Fibroblast of skin of left biceps (primary cell): ENCODE data around the gene ZP3.
A peak's percentile ranks its signal among the peaks of the same experiment; 100 is the strongest.
"Not testable (repeated sequence)": the region's sequence is repeated elsewhere in the genome, so short reads cannot be mapped to it uniquely, and the experiment has no call there.

Experiments used
- DNase-seq, 2 experiments: peaks; one replicate each; pipeline ENCODE4 v3.0.0-alpha.2; 2013; ENCODE audit warnings: low read depth in 2 of 2

The ZP3 gene

DNA sequence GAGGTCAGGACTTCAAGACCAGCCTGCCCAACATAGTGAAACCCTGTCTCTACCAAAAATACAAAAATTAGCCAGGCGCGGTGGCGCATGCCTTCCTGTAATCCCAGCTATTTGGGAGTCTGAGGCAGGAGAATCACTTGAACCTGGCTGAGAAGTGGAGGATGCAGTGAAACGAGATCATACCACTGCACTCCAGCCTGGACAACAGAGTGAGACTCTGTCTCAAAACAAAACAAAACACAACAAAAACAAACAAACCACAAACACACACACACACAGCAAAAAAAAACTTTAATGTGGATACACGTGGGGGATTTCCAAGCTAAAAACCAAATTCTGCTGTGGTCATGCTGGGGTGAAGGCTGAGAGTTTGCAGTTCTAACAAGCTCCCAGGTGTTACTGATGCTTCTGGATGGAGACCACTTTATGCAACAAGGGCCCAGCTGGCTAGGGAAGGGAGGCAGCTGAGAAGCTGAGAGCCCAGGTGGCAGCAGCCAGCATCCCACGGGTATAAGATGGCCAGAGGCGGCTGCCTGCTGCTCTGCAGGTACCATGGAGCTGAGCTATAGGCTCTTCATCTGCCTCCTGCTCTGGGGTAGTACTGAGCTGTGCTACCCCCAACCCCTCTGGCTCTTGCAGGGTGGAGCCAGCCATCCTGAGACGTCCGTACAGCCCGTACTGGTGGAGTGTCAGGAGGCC, at the start of gene ZP3:
Gene ZP3, plus strand, starts transcription at position 538 of the 699 bp plus-strand sequence. Its CDS starts 15 bp downstream, at position 553.
- no peak for DNase-seq

DNA sequence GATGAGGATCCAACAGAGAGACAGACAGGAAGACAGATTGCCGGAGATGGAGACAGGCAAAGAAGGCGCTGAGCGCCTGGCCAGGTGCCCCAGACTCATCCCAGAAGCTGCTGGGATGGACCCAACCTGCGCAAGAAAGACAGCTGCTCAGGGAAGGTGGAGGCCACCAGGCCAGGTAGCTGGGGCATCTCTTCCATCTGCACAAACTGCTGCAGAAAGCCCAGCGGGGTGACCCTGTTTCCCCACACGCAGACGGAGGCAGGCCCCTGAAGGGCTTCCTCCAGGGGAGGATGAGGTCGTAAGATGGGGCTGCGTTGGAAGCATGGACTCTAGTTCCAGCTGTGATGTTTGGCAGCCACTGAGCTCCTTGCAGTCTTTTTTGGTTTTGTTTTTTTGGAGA, 49.5 kb upstream of the ZP3 start:
- no peak for DNase-seq

DNA sequence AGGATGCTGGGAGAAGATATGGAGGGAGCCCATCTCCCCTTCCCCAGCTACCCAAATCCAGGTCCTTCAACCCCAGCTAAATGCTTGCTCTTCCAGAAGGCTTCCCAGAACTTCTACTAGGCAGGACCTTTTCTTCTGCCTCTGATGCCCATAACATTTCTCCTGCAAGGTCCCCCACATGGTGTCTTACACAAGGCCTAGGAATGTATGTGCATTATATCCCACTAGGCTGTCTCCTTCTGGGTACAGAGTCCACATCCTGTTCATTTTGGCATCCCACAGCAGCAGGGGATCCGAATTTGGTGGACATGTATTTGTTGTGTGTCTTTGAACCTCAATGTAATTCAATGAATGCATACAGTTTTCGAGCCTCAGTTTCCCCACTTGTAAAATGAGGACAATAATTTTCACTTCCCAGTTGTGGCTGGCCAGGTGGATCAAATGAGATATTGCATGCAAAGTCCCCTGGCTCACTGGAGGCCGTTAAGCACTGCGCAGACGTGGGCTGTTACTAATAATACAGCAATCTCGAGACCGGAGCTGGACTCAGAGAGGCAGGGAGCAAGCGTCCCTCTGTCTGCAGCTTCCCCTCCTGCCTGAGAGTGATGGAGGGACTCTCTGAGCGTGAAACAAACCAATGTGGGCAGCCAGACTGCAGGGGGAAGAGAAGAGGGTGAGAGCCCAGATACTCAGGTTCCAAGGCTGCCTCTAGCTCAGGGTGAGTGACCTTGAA, 47.4 kb upstream of the ZP3 start:
- DNase-seq = no peak

DNA sequence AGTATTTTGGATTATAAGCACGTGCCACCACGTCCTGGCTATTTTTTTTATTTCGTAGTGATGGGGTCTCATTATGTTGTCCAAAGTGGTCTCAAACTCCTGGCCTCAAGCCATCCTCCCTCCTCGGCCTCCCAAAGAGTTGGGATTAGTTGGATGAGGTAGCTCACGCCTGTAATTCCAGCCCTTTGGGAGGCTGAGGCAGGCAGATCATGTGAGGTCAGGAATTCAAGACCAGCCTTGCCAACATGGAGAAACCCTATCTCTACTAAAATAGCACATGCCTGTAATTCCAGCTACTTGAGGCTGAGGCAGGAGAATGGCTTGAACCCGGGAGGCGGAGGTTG, 44.2 kb upstream of the ZP3 start:
- no peak for DNase-seq

DNA sequence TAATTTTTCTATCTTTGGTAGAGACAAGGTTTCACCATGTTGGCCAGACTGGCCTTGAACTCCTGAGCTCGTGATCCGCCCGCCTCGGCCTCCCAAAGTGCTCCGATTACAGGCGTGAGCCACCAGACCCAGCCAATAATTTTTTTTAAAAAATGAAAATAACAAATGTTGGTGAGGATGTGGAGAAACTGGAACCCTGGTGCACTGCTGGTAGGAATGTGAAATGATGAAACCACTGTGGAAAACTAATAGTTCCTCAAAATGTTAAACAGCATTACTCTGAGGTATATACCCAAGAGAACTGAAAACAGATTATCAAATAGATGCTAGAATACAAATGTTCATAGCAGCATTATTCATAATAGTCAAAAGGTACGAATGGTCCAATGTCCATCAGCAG, 42.9 kb upstream of the ZP3 start:
- no peak for DNase-seq

DNA sequence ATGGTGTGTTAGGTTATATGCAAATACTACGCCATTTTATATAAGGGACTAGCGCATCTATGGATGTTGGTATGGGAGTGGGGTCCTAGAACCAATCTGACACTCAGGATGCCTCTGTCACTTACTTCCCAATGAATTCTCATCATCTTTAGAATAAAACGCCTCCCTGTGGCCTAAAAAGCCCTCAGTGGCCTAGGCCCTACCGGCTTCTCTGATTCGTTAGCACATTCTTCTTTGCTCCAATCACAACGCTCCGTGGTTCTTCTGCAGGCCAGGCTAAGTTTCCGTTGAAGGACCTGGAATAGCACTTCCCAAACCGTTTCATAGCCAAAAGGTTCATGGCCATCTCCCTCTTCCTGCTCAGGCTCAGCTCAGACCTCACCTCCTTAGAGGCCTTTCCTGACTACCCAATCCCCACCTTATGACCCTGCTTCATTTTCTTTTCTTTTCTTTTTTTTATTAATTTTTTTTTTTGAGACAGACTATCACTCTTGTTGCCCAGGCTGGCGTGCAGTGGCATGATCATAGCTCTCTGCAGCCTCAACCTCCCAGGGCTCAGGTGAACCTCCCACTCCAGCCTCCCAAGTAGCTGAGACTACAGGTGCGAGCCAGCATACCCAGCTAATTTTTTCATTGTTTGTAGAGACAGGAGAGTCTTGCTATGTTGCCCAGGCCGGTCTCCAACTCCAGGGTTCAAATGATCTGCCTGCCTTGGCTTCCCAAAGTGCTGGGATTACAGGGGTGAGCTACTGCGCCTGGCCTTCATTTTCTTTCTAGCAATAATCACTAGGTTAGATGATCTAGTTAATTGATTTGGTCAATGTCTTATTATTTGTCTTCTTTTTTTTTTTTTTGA, 41.4 kb upstream of the ZP3 start:
- no peak for DNase-seq

DNA sequence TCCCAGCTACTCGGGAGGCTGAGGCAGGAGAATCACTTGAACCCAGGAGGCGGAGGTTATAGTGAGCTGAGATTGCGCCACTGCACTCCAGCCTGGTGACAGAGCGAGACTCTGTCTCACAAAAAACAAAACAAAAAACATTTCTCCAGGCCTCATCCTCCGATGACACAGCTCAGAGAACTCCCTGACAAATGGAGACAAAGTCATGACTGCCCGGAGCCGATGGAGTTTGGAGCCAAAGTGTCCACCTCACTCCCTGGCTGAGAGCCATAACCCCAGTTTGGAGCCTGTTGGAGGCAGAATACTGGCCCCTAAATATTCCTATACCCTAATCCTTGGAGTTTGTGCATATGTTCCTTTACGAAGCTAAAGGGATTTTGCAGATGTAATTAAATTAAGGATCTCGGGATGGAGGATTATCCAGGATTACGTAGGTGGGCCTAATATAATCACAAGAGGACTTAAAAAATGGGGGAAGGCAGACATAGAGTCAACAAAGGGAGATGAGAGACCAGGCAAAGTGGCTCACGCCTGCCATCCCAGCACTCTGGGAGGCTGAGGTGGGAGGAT, 38.0 kb upstream of the ZP3 start:
- no peak for DNase-seq

DNA sequence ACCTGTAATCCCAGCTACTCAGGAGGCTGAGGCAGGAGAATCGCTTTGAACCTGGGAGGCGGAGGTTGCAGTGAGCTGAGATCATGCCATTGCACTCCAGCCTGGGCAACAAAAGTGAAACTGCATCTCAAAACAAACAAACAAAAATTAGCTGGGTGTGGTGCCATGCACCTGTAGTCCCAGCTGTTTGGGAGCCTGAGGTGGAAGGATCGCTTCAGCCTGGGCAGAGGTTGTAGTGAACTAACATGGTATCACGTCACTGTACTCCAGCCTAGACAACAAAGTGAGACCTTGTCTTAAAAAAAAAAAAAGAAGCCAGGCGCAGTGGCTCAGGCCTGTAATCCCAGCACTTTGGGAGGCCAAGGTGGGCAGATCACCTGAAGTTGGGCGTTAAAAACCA, 37.0 kb upstream of the ZP3 start:
- not testable (repeated sequence) for DNase-seq

DNA sequence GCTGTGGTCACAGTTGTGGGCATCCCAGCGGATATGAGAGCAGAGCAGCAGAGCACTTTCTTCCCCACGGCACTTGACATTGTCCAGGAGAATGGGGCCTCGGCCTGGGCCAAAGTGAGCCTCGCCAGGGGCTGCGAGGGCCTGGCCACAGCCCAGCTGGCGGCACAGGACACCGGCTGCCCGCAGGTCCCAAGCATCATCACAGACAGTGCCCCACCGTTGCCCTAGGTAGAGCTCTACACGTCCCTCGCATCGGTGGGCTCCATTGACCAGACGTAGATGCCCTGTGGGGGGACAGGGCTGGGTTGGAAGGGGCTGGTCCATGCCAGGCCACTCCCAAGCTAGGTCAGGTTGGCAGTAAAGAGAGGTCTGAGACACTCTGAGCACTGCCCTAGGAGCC, 34.7 kb upstream of the ZP3 start:
- DNase-seq = no peak

DNA sequence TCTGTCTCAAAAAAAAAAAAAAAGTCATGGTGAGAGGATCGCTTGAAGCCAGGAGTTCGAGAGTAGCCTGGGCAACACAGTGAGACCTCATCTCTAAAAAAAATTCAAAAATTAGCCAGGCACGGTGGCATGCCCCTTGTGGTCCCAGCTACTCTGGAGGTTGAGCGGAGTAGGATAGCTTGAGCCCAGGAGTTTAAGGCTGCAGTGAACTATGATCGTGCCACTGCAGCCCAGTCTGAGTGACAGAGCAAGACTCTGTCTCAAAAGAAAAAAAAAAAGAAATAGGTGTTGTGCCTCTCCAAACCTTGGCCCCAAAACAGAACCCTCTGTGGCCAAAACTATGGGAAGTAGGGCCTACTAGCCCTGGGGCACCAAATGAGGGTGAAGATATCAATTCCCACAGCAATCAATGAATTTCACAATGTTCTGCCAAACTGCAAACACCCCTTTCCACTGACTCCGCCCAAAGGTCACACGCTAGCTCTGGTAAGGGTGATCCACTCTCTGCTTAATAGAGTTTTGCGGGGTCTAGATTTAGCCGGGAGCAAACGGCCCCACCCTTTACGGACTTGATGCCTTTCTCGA, 32.1 kb upstream of the ZP3 start:
- no peak for DNase-seq

DNA sequence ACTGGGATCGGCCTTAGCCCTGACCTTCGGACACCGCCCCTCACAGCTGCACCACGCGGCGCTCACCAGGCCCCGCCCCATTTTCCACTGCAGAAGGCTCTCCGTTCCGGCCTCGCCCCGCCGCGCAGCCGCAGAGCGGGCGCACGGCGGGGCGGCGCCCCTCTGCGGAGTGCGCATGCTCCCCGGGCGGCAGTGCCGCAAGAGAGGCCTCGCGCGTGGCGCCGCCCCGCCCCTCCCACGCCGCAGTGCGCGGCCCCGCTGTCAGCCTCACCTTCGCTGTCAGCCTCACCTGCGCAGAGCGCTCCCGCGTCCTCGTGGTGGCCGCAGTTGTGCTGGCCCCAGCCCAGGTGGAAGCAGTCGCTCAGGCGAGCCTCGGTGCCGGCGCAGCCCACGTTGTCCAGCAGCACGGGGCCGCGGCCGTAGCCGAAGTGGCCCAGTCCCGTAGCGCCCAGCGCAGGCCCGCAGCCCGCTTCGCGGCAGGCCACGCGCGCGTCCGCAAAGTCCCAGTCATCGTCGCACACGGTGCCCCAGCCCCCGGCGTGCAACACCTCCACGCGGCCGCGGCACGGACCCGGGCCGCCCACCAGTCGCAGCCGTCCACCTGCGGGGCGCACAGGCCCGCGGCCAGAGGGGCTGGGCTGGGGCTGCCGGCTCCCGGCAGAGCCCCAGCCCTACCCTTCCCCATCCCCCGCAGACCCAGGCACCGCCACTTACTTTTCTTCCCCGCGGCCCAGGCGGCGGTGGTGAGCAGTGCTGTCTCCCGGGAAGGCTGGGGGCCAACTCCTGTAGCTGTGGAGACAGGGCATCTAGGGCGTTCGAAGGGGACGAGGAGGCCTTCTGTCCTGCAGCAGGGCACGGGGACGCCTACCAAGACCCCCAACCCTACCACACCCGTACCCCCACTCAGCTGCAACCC, 31.4 kb upstream of the ZP3 start:
- DNase-seq = peak; percentile 47 to 60

DNA sequence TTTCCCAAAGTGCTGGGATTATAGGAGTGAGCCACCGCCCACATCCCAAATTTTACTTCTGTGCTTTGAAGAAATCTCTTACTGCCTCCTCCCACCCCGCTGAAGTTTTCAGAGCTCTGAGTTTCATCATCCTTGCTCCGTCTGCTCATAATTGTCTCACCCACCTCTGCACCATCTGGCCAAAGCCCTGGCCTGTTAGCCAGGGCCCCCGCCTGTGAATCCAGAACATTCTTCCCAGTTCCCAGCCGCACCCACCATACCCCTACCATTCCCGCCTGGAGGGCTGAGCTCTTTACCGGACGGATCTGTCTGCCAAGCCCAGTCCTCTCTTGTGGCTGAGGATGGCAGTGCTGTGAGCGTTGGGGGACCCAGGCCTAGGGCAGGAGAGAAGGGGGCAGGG, 29.8 kb upstream of the ZP3 start:
- no peak for DNase-seq

DNA sequence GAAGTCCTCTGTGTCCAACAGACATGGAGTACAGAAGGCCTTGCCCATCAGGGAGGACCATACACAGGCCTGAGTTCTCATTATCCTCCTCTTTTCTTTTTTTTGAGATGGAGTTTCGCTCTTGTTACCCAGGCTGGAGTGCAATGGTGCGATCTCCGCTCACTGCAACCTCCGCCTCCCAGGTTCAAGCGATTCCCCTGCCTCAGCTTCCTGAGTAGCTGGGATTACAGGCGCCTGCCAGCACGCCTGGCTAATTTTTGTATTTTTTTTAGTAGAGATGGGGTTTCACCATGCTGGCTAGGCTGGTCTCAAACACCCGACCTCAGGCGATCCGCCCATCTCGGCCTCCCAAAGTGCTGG, 29.2 kb upstream of the ZP3 start:
- DNase-seq = not testable (repeated sequence)

DNA sequence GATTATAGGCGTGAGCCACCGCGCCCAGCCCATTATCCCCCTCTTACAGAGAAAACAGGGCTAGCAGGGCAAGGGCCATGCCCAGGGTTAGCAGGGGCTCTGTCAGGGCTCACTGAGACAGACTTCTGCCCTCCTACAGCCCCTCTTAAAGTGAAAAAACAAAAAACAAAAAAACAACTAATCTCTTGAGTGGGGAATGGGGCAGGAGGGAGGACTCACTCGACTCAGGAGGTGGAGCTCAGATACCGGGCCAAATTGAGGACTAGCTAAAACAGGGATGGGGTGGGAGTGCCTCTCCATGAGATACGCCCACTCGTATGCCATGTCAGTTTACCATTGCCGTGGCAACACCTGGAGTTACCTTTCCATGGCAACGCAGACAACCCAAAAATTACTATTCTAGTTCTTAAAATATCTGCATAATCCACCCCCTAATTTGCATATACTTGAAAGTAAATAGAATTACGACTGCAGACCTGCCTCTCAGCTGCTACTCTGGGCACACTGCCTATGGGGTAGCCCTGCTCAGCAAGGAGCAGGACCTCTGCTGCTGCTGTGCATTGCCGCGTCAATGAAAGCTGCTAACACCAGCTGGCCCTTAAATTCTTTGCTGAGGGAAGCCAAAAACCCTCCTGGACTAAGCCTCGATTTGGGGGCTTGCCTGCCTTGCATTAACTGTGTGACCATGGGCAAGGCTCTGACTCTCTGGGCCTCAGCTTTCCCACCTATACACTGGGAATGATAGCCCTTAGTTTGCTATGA, 28.6 kb upstream of the ZP3 start:
- DNase-seq = no peak

DNA sequence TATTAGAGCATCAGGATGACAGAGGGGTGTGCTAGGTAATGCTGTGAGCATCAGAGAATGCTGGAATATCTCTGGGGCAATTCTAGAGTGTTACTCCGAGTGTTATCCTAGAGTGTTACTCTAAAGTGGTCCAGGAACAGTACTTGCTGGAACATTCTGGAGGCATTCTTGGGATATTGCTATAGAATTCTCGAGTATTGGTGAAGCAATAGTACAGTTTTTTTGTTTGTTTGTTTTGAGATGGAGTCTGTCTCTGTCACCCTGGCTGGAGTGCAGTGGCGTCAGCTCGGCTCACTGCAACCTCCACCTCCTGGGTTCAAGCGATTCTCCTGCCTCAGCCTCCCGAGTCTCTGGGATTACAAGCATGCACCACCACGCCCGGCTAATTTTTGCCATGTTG, 27.9 kb upstream of the ZP3 start:
- no peak for DNase-seq

DNA sequence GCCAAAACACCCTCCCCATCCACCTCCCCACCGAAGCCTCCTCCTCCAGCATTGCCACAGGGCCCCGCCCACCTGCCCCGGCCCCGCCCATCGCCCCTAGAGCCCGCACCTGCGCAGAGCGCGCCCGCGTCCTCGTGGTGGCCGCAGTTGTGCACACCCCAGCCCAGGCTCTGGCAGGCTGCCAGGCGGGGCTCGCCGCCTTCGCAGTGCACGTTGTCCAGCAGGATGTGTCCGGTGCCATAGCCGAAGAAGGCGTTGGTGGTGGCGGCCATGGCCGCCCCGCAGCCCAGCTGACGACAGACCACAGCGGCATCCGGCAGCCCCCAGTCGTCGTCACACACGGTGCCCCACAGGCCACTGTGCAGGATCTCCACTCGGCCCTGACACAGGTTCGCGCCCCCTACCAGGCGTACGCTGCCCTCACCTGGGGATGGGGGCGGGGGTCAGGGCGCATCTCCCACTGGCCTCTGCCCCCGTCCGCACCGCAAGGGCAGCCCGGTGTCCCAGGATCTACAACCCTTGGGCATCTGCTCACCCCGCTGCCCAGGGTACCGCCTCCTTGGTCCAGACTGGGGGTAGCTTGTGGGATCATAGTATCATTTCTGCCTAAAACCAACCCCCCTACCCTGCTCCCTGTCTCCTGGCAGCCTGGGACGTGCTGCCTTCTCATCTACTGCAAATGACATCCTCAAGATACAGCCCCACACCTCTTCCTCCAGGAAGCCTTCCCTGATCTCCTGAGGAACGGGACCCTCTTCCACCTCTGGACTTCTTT, 27.2 kb upstream of the ZP3 start:
- no peak for DNase-seq

DNA sequence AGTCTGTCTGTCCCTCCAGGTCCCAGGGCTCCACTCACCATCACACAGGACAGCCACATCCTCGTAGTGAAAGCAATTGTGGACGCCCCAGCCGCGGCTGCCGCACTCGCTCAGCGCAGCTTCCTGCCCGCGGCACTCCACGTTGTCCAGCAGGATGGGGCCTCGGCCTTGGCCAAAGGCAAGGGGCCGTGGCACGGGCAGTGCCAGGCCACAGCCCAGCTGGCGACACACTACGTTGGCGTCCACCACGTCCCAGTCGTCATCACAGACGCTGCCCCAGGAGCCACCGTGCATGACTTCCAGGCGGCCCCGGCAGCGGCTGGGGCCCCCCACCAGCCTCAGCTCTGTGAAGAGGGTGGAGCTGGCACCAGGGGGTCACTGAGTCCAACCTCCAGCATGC, 24.5 kb upstream of the ZP3 start:
- DNase-seq = no peak

DNA sequence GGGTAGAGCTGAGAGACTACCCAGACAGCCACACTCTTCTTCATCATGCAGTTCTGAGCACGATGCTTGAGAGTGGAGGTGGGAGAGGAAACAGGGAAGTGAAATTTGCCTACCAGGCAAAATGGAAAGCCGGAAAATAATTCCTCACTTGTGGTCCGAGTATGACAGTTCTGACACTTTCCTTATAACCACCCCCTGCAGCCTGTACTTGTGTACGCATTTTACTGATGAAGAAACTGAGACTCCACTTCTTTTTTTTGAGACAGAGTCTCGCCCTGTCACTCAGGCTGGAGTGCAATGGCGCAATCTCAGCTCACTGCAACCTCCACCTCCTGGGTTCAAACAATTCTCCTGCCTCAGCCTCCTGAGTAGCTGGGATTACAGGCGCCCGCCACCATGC, 21.7 kb upstream of the ZP3 start:
- not testable (repeated sequence) for DNase-seq

DNA sequence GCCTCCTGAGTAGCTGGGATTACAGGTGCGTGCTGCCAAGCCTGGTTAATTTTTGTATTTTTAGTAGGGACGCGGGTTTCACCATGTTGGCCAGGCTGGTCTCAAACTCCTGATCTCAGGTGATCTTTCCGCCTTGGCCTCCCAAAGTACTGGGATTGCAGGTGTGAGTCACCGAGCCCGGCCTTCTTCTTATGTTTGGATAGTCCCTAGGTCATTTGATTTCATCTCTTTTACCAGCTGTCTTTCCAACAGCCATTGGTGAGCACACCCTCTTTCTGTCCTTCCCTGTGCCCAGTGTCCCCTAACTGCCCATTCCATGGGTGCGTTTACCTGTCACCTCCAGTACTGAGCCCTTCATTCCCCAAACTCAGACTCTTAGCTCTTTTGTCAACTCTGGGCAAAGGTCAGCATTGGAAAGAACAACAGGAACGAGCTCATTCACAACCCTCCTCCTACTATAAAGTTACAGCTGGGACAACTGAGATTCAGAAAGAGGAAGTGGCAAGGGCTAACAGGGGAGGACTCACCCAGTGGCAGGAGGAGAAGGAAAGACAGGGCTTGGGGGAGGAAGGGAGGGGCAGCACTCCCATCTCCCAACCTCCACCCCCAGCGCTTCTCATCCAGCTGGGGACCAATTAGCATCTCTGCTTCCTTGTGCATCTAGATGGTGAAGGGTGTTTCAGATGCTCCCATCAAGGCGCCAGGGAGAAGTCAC, 20.8 kb upstream of the ZP3 start:
- no peak for DNase-seq
